ENCODE data around the gene SMG6.

Gene SMG6

DNA sequence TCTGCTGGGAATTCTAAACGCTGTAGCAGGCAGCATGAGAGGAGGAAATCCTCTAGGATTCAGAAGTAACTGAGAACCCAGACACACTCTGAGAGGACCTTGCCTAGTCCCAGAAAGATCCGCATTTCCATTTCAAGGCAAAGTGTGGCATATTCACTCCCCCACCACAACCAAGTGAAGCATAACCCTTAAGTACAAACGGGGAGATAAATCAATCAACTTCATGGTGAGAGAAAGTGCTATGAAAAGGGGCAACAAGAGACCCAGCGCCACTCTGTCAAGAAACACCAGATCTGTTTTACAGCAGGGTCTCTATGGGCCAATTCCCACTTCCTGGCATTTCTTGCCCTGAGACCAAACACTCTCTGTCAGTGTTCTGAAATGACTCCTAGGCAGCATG, 68.3 kb downstream of the SMG6 start:
- DNase-seq (ENCODE audit: low spot score), result no peak

- DNase-seq (ENCODE audit: low spot score), result no peak
These were observed 70.1 kb downstream of the SMG6 start for GRCh38 chr17:2233441-2233947.

DNA sequence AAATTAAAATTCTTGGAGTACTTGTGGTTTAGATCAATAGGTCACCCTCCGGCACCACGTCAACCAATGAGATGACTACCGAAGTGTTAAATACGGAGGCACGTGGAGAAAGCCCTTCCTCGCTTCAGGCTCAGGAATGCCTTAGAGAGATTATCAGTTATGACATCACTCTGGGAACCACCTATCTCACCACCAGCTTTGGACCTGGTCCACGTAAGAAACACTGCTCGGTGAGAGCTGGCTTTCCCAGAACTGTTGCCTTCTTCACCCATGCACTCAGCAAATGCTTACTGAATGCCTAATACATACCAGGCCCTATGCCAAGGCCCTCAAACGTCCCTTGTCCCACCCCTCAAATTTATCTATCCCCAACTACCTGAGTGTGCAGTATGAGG, 71.3 kb downstream of the SMG6 start:
- DNase-seq (ENCODE audit: low spot score), result no peak

- no peak for DNase-seq (ENCODE audit: low spot score)
These were observed 72.7 kb downstream of the SMG6 start for GRCh38 chr17:2230877-2231276.

GRCh38 chr17:2227025-2227699, 76.4 kb downstream of the SMG6 start:
- DNase-seq (ENCODE audit: low spot score), result no peak

DNA sequence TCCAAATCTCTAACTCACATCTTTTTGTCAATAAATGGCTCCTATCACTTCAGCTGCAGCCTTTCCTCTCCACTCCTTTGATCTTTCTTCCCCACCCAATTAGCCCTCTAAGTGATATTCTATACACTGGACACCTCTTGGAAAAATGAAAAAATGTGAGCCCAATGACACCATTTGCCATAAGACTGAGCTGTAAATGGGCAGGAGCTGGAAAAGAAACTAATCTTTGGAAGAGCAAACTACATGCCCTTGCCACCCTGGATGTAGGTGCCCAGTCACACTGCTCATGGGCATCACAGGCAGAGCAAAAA, 80.0 kb downstream of the SMG6 start:
- no peak for DNase-seq (ENCODE audit: low spot score)

GRCh38 chr17:2222901-2223616, 80.5 kb downstream of the SMG6 start:
- DNase-seq (ENCODE audit: low spot score), result no peak

DNA sequence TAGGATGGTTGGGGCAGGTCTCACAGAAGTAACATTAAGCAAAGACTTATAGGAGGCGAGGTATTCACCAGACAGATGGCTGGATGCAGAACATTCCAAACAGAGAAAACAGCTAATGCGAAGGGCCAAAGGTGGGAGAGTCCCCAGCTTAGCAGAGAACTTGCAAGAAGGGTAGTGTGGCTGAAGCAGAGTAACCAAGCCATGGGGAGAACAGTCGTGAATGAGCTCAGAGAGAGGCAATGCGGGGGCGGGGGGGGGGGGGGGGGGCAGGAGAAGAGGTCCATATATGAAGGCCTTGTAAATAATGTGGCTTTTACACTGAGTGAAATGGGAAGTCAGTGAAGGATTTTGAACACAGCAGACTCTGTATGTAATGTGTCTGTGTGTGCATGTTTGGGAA, 81.3 kb downstream of the SMG6 start:
- DNase-seq (ENCODE audit: low spot score), result no peak

GRCh38 chr17:2218426-2218825, 85.2 kb downstream of the SMG6 start:
- DNase-seq (ENCODE audit: low spot score), result no peak

DNA sequence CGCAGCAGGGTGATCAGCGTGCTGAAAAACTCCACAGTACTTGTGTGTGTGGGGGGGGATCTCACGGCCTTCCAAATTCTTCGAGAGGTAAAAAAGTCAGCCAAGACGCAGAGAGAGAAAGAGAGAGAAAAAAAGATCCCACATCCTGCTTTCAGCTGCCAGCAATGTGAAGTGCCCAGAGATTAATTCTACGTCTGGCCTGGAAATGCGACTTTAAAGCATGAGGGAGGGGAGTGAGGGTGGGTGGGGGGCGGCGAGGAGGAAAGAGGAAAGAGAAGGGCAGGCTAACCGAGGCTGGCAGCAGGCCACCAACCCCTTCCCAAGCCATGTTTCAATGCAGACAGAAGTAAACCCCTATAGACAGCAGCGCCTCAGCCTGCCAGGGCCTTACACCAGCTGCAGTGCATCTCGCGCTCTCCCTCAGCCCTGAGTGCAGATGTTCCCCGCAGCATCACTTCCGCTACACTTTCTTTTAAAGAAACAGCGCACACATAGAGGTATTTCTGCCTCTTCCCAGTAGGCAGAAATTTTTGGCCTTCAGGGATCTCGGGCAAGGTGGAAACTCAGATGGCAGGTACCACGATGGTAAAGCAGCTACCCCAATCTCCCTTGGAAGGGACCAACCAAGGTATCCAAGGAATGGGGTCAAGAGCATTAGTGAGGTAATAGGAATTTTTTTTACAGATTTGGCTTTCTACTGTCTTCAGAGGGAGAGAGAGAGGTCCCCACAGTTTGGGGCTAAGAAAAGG, 87.8 kb downstream of the SMG6 start:
- DNase-seq (ENCODE audit: low spot score), result peak; percentile 63

DNA sequence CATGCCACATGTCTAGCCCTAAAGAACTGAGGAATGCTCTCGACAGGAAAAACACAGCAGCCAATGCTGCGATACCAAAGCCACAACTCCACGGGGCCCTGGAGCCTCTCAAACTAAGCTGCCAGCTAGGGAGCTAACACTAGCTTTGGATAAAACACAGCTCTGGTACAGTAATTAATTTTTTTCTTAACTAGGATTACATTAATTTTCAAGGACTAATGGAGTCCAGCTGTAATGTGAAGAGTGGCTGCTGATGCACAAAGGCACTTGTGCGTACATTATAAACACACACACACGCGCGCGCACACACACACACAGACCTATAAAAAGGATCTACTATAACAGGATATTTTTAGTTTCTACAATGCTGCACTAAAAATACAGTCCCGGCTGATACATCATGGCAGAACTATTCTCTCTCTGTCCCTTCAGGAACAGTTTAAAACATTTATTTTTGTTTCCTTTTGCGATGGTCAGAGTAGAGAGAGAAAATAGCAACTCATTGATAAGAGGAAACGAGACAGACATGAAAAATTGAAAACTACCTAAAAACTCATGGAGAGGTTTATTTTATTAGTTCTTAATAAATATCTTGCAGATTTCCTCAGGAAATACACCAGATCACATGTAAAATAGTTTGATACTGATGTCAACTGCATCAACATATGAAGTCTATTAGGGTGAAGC, 88.5 kb downstream of the SMG6 start:
- no peak for DNase-seq (ENCODE audit: low spot score)

DNA sequence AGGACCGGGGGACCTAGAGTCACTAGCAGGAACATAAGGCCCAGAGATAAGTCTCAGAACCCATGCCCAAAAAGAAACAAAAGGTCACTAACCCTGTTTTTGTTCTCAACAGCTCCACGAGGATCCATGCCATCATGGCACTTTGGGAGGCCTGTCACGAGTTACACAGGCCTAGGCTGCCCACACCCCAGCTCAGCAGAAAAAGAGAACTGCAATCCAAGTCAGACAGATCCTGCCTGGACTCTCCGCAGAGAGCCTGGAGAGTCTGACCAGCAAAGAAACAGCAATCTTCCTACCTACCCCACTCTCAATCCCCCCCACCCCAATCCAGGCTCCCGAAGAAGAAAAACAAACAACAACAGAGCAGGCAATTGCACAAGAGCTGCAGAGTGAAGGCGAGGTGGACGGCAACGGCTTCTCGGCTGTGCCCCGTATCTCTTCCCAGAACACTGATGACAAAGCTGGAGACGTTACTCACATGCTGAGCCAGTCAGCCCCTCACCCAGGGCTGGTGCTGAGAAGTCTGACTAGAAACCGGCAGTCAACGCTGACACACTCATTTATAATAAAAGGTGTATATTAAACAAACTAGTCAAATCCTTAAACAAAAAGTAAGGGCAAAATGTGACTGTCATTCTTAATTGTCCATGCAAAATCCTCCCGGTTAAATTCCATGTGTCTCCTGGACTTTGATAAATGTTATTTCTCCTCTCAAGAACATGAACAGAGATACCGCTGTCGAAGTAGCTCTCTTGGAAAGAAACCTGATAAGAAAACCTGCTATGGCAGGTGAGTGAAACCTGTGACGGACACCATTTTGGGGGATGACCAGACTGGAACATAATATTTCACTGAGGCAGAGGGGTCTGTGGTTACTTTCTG, 89.3 kb downstream of the SMG6 start:
- DNase-seq (ENCODE audit: low spot score), result peak; percentile 54

DNA sequence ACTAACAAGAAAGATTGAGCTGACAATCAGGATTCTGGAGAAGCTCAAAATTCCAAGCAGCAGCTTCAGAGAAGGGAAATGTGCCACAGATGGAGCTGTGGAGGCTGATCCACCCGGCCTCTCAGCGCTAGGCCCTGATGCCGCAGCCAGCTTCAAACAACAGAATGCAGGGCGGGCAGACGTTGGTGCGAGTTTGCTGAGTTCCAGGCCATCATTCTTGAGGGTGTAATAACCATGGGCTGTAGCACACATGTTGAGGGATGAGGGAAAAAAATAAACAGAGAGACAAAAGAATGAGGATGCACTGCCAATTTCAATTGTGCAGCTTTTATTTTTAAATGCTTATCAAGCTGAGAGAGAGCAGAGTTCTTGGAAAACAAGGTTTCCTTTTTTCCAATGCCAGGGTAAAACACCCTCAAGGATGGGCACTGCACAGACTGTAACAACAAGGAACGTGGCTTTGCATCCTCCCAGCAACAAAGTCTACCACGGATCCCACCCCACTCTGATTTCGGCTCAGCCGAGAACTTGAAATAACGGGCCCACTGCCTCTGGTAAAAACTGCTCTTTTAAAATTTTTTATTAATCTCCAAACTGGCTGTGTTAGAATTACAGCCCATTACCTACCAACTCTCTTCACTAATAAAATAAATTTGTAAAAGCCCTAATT, 90.2 kb downstream of the SMG6 start:
- DNase-seq (ENCODE audit: low spot score), result no peak

GRCh38 chr17:2212400-2212981, 91.1 kb downstream of the SMG6 start:
- no peak for DNase-seq (ENCODE audit: low spot score)

DNA sequence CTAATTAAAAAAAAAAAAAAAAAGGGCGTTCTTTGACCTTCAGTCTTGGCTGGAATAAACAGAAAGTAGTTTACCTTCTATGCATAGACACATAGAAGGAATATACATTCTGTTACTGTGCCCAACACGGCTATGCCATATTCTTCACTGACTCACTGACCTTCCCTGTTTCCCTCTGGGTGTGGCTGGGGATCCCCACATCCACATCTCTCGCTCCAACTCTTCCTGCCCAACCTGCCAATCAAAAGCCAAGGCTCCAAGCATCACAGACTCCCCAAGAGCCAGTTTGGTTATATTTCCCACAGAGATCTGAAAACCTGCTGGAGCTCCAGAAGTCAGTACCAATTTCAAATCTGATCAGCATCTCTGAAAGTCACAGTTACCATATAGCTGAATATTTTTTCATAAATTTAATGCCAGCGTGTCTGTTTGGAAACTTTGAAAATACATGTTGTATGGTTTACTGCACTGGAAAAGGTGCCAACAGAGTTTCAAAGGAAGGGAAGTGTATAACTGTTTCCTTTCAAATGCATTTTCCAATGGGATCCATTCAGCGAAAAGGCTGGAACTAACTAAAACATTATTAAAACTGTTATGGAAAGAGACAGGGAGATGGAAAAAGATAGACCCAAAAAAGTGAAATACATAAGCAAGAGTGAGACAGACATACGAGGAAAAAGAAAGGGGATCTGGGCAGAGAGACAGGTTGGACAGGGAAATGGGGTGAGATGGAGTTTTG, 91.8 kb downstream of the SMG6 start:
- no peak for DNase-seq (ENCODE audit: low spot score)

- no peak for DNase-seq (ENCODE audit: low spot score)
These were observed 92.9 kb downstream of the SMG6 start for GRCh38 chr17:2210726-2211125.

DNA sequence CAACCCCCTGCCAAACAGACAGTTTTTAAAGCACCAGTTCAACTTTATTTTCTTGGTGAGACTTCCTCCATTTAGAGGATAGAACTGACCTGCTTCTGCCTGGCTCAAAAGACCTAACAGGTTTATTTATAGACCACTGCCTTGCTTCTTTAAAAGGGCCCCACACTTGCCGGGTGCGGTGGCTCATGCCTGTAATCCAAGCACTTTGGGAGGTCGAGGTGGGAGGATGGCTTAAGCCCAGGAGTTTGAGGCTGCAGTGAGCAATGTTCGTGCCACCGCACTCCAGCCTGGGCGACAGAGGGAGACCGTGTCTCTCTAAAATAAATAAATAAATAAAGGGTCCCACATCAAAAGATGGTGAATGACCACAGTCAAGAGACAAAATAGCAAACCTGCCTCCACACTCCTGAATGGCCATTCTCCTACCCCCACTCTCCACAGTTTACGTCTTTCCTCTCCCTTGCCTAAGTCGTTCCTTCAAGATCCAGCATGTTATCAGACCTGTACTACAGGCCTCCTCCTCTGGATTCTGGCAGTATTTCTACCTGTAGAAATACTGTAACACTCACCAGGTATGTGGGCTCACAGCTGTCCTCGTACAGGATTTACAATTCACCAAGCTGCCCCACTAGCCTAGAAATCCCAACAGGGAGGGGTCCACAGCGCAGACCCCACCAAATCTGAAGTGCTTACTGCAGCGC, 95.6 kb downstream of the SMG6 start:
- DNase-seq (ENCODE audit: low spot score), result peak; percentile 42

DNA sequence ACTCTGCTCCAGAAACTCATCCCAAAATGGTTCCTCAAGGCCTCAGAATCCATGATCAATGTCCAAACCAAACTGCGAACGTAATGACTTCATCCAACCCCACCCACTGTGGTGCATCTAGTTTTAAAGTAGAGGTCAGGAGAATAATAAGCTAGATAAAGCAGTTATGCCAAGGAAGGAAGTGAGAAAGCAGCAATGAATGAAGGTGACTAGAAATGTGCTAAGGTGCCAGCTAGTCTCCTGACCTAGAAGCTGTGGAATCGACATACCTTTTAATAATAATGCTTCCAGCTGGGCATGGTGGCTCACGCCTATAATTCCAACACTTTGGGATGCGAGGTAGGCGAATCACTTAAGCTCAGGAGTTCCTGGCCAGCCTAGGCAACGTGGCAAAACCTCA, 99.2 kb downstream of the SMG6 start:
- DNase-seq (ENCODE audit: low spot score), result no peak

GRCh38 chr17:2203818-2204217, 99.8 kb downstream of the SMG6 start:
- DNase-seq (ENCODE audit: low spot score), result no peak

Data from ecto neural progenitor cell (in vitro differentiated cells).